GM12891 (cell line): Measurements from ENCODE around the gene ZBTB46.

Experiments
- POLR2A ChIP-seq: IDR thresholded peaks from 2 replicates; pipeline ENCODE4 v1.6.1; 2011; ENCODE audit warnings: low read depth, low read length, control low read depth
- POLR2AphosphoS5 ChIP-seq: IDR thresholded peaks from 2 replicates; pipeline ENCODE4 v1.6.1; 2011; ENCODE audit warnings: low read depth, low read length, control low read depth
- TAF1 ChIP-seq: IDR thresholded peaks from 2 replicates; pipeline ENCODE4 v1.6.1; 2011; ENCODE audit warnings: low read depth, low read length, control low read depth

- no peak for TF ChIP-seq TAF1
- no peak for TF ChIP-seq POLR2AphosphoS5
- no peak for TF ChIP-seq POLR2A
These were observed 71.6 kb downstream of the ZBTB46 start for GRCh38 chr20:63759377-63759901.
